Activated T-helper 17 cell treated with anti-CD3 and anti-CD28 coated beads, Interleukin-2, amount 50 U/mL, for 72 hours (primary cell): Measurements from ENCODE around the gene PRTN3. TPM values are rescaled to one million over a fixed set of nuclear protein-coding genes. Genes with fewer than 3 reads are reported as not detected.

Experiments used
- ATAC-seq: fragments of 150-1000 bp; cut with Tn5 transposase; replicated peaks from 2 replicates; pipeline ENCODE4 v1.10.0; 2021; ENCODE audit warnings: mild to moderate bottlenecking, moderate library complexity
- H3K27ac Mint-ChIP-seq: one replicate; pipeline ENCODE4 v1.8.0; 2022; ENCODE audit warnings: mixed read lengths
- H3K27me3 Mint-ChIP-seq: one replicate; pipeline ENCODE4 v1.8.0; 2022; ENCODE audit warnings: mixed read lengths
- H3K36me3 Mint-ChIP-seq: one replicate; pipeline ENCODE4 v1.8.0; 2022; ENCODE audit warnings: low read depth, mild to moderate bottlenecking, mixed read lengths
- H3K4me1 Mint-ChIP-seq: one replicate; pipeline ENCODE4 v1.8.0; 2022; ENCODE audit warnings: mixed read lengths
- H3K4me3 Mint-ChIP-seq: one replicate; pipeline ENCODE4 v1.8.0; 2022; ENCODE audit warnings: mild to moderate bottlenecking, mixed read lengths
- H3K9me3 Mint-ChIP-seq: one replicate; pipeline ENCODE4 v1.8.0; 2022; ENCODE audit warnings: mixed read lengths
- total RNA-seq, 2 donors: library from RNA; stranded (reverse); gene quantifications; one replicate each; pipeline ENCODE4 v1.2.3, GENCODE V29; 2022

The PRTN3 gene
- total RNA-seq, 2 donors from 2014 or later: not detected

- Mint-ChIP-seq H3K9me3 (no peaks in the 10 kb centered on the region), H3K27ac (no peak overlapping the region), H3K4me1 (peaks cover 5% of the 10 kb centered on the region), H3K36me3 (peaks cover 54% of the 10 kb centered on the region), H3K27me3 (no peaks in the 10 kb centered on the region), H3K4me3 (no peak overlapping the region)
- no peak for ATAC-seq
These were observed 55.6 kb downstream of the PRTN3 start for GRCh38 chr19:896434-896833.

DNA sequence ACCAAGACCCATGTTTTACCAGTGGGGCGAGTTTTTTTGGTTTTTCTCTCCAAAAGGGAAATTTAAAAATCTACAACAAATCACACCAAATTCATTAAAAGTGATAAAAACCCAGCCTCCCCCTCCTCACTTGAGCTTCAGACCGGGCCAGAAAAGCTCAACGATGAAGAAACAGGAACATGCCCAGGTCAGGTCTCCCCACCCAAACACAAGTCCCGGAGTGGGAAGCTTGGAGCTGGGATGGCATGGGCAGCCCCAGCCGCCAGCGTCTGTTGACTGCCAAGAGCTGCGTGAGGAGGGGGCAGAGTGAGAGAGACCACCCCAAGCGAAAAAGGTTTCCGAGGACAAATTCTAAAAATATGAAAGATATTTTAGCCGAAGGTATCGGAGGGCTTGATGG, 56.2 kb downstream of the PRTN3 start:
- no peak overlapping the region for H3K27ac Mint-ChIP-seq
- peaks cover 5% of the 10 kb centered on the region for H3K4me1 Mint-ChIP-seq
- H3K9me3 Mint-ChIP-seq: no peaks in the 10 kb centered on the region
- no peak for ATAC-seq
- H3K27me3 Mint-ChIP-seq: no peaks in the 10 kb centered on the region
- peaks cover 57% of the 10 kb centered on the region for H3K36me3 Mint-ChIP-seq
- no peak overlapping the region for H3K4me3 Mint-ChIP-seq

DNA sequence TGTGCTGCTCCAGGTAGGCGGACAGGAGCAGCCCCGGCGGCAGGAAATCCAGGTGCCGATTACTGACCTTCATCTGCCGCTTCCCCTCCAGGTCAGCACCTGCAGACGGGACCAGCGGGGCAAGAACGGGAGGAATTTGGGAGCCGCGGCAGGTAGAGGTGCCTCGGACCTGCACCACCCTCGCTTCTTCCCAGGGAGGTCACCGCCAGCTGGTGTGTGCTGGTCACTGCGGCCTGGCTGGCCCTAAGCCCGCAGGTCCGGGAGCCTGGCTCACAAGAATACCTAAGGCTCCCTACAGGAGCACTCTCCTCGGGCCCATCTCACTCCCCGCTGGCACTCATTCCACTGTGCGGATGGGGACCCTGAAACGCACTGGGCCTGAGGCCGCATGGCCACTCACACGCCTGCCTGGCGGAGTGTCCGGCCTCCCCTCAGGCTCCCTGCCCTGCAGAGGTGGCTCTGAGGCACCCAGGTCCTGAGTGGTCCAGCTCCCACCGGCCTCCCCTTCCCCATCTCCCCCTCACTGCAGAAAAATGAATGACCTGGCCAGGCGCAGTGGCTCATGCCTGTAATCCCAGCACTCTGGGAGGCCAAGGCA, 56.7 kb downstream of the PRTN3 start:
- H3K4me3 Mint-ChIP-seq: no peak overlapping the region
- peaks cover 62% of the 10 kb centered on the region for H3K36me3 Mint-ChIP-seq
- H3K27ac Mint-ChIP-seq: no peak overlapping the region
- ATAC-seq: no peak
- H3K4me1 Mint-ChIP-seq: peaks cover 5% of the 10 kb centered on the region
- H3K27me3 Mint-ChIP-seq: no peaks in the 10 kb centered on the region
- H3K9me3 Mint-ChIP-seq: no peaks in the 10 kb centered on the region

Other genes with a start within 250 kb of the PRTN3 start
- 10 to 100 TPM; 46.1 to 59.8 TPM for gene POLRMT, start 207.5 kb upstream of the PRTN3 start, total RNA-seq
- 1 to 10 TPM in 1 of 2 donors, not detected in 1; 1.7 TPM for gene FGF22, start 201.1 kb upstream of the PRTN3 start, total RNA-seq
- 100 to 1,000 TPM in 1 of 2 donors, 10 to 100 TPM in 1; 74.0 to 103 TPM for gene RNF126, start 177.8 kb upstream of the PRTN3 start, total RNA-seq
- gene FSTL3, start 164.6 kb upstream of the PRTN3 start, total RNA-seq: 1 to 10 TPM; 7.0 to 9.1 TPM
- gene PRSS57, start 145.5 kb upstream of the PRTN3 start, total RNA-seq: not detected
- gene PALM, start 132.1 kb upstream of the PRTN3 start, total RNA-seq: under 1 TPM in 1 of 2 donors, not detected in 1; 0.26 TPM
- under 1 TPM; 0.45 to 0.50 TPM for gene MISP, start 89.9 kb upstream of the PRTN3 start, total RNA-seq
- gene PTBP1, start 43.5 kb upstream of the PRTN3 start, total RNA-seq: 100 to 1,000 TPM; 405 to 726 TPM
- gene PLPPR3, start 19.0 kb upstream of the PRTN3 start, total RNA-seq: not detected
- under 1 TPM in 1 of 2 donors, not detected in 1; 0.19 TPM for gene AZU1, start 13.2 kb upstream of the PRTN3 start, total RNA-seq
- gene ELANE, start 11.3 kb downstream of the PRTN3 start, total RNA-seq: not detected
- gene CFD, start 18.7 kb downstream of the PRTN3 start, total RNA-seq: under 1 TPM; 0.40 to 0.89 TPM
- 10 to 100 TPM; 60.4 to 64.1 TPM for gene MED16, start 52.2 kb downstream of the PRTN3 start, total RNA-seq
- not detected for gene RNU6-9, start 52.5 kb downstream of the PRTN3 start, total RNA-seq
- gene R3HDM4, start 72.2 kb downstream of the PRTN3 start, total RNA-seq: 10 to 100 TPM; 78.5 to 79.3 TPM
- gene KISS1R, start 76.3 kb downstream of the PRTN3 start, total RNA-seq: 10 to 100 TPM; 17.5 to 53.1 TPM
- gene ARID3A, start 85.0 kb downstream of the PRTN3 start, total RNA-seq: 10 to 100 TPM; 50.3 to 79.3 TPM
- 10 to 100 TPM; 43.2 to 94.2 TPM for gene WDR18, start 143.3 kb downstream of the PRTN3 start, total RNA-seq
- gene GRIN3B, start 159.4 kb downstream of the PRTN3 start, total RNA-seq: under 1 TPM in 1 of 2 donors, not detected in 1; 0.21 TPM
- 100 to 1,000 TPM; 101 to 120 TPM for gene TMEM259, start 180.1 kb downstream of the PRTN3 start, total RNA-seq
- not detected for gene RNU6-2, start 180.5 kb downstream of the PRTN3 start, total RNA-seq
- gene CNN2, start 185.6 kb downstream of the PRTN3 start, total RNA-seq: 100 to 1,000 TPM; 152 to 246 TPM
- 10 to 100 TPM; 21.8 to 31.2 TPM for gene ABCA7, start 199.1 kb downstream of the PRTN3 start, total RNA-seq
- 100 to 1,000 TPM; 211 to 310 TPM for gene ARHGAP45, start 226.2 kb downstream of the PRTN3 start, total RNA-seq